Parathyroid adenoma (tissue), 2 donors: Measurements from ENCODE around the gene ELOVL5.
A peak's percentile ranks its signal among the peaks of the same experiment; 100 is the strongest.

ENCODE experiments used
- H2AFZ ChIP-seq: fragments of 300-600 bp; sonication (generic); one replicate; pipeline ENCODE4 v1.7.0; 2017; ENCODE audit warnings: antibody characterized with exemption, mild to moderate bottlenecking
- H3K27ac ChIP-seq: fragments of 300-600 bp; sonication (generic); one replicate; pipeline ENCODE4 v1.7.0; 2017
- H3K27me3 ChIP-seq: fragments of 300-600 bp; sonication (generic); one replicate; pipeline ENCODE4 v1.7.0; 2017; ENCODE audit warnings: low read length; ENCODE audit not compliant: control insufficient read depth, insufficient read depth
- H3K36me3 ChIP-seq: fragments of 300-600 bp; sonication (generic); one replicate; pipeline ENCODE4 v1.7.0; 2017; ENCODE audit warnings: low read length; ENCODE audit not compliant: control insufficient read depth, insufficient read depth
- H3K4me1 ChIP-seq: fragments of 300-600 bp; sonication (generic); one replicate; pipeline ENCODE4 v1.7.0; 2017; ENCODE audit warnings: control low read depth
- H3K4me2 ChIP-seq: fragments of 300-600 bp; sonication (generic); one replicate; pipeline ENCODE4 v1.7.0; 2017; ENCODE audit warnings: low read length
- H3K4me3 ChIP-seq: fragments of 300-600 bp; sonication (generic); one replicate; pipeline ENCODE4 v1.7.0; 2017; ENCODE audit warnings: low read depth, low read length
- H3K79me2 ChIP-seq: fragments of 300-600 bp; sonication (generic); one replicate; pipeline ENCODE4 v1.7.0; 2017; ENCODE audit warnings: control low read depth
- H3K9ac ChIP-seq: fragments of 300-600 bp; sonication (generic); one replicate; pipeline ENCODE4 v1.7.0; 2017; ENCODE audit warnings: mild to moderate bottlenecking
- H3K9me3 ChIP-seq: fragments of 300-600 bp; sonication (generic); one replicate; pipeline ENCODE4 v1.7.0; 2017; ENCODE audit warnings: low read length; ENCODE audit not compliant: control insufficient read depth
- TF ChIP-seq, protein P1 (sequence below): fragments of 300-600 bp; sonication (generic); IDR thresholded peaks from one replicate; pipeline ENCODE4 v1.7.0; 2017; ENCODE audit warnings: antibody characterized with exemption, mild to moderate bottlenecking
- donor health status: primary hyperparathyroidism.

The ELOVL5 gene

DNA sequence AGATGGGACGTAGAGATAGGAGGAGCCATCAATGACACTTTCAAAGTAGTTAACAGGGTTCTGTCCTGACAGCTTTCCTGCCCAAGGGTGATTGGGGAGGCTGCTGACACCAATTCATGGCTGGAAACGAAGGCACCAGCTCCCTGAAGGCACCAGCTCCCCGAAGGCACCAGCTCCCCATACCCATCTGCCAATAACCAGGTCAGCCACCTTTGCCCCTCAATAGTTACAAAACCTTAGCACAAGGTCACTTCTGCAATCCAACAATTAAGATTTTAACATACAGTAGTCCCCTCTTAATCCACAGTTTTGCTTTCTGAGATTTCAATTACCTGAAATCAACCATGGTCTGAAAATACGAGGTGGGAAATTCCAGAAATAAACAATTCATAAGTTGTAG is 51.7 kb downstream of the ELOVL5 start:
- Histone ChIP-seq H2AFZ (no peak overlapping the region), H3K27me3 (no peaks in the 10 kb centered on the region), H3K4me2 (no peak overlapping the region), H3K9ac (no peak overlapping the region), H3K4me3 (no peak overlapping the region), H3K79me2 (no peaks in the 10 kb centered on the region), H3K27ac (no peak overlapping the region), H3K4me1 (no peaks in the 10 kb centered on the region), H3K36me3 (no peaks in the 10 kb centered on the region), H3K9me3 (no peaks in the 10 kb centered on the region)
- TF ChIP-seq, protein P1, sequence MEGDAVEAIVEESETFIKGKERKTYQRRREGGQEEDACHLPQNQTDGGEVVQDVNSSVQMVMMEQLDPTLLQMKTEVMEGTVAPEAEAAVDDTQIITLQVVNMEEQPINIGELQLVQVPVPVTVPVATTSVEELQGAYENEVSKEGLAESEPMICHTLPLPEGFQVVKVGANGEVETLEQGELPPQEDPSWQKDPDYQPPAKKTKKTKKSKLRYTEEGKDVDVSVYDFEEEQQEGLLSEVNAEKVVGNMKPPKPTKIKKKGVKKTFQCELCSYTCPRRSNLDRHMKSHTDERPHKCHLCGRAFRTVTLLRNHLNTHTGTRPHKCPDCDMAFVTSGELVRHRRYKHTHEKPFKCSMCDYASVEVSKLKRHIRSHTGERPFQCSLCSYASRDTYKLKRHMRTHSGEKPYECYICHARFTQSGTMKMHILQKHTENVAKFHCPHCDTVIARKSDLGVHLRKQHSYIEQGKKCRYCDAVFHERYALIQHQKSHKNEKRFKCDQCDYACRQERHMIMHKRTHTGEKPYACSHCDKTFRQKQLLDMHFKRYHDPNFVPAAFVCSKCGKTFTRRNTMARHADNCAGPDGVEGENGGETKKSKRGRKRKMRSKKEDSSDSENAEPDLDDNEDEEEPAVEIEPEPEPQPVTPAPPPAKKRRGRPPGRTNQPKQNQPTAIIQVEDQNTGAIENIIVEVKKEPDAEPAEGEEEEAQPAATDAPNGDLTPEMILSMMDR: no peak

DNA sequence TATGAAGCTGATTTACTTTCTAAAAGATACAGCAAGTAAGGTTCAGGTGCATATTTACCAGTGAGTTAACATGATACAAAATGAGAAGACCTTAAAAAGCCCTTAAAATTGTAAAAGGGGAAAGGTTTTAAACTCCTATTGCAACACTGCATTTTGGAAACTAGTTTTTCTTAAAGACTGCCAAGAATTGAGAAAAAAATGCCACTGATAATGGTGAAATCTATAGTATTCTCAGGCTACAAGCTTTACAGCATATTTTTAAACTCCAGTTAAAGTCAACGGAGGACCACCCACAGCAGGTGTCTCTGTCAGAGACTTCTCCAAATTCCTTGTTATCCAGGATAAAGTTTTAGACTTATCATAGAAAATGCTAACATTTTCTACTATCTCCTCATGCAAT is 53.6 kb downstream of the ELOVL5 start:
- Histone ChIP-seq H3K27ac (no peak overlapping the region), H2AFZ (no peak overlapping the region), H3K9ac (no peak overlapping the region), H3K79me2 (no peaks in the 10 kb centered on the region), H3K4me3 (no peak overlapping the region), H3K36me3 (no peaks in the 10 kb centered on the region), H3K4me1 (no peaks in the 10 kb centered on the region), H3K9me3 (no peaks in the 10 kb centered on the region), H3K27me3 (no peaks in the 10 kb centered on the region), H3K4me2 (no peak overlapping the region)
- TF ChIP-seq, protein P1: no peak

DNA sequence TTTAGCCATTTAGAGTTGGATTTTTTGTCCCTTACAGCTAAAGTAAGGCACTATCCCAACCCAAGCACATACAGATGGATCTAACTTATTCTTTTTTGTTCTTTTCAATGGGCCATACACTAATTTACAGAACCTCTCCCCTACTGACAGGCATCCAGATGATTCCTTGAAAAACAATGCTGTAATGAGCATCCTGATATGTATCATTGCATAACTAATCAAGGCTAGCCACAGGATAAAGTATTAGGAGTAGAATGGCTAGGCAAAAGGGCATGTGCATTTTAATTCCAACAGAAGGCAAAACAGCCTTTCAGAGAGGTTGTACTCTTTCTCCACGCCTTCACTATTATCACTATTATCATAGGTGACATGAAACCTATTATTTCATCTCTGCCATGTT is 54.1 kb downstream of the ELOVL5 start:
- no peak overlapping the region for H3K4me3 ChIP-seq
- H2AFZ ChIP-seq: no peak overlapping the region
- no peaks in the 10 kb centered on the region for H3K27me3 ChIP-seq
- H3K9me3 ChIP-seq: no peaks in the 10 kb centered on the region
- H3K36me3 ChIP-seq: no peaks in the 10 kb centered on the region
- H3K9ac ChIP-seq: no peak overlapping the region
- no peaks in the 10 kb centered on the region for H3K4me1 ChIP-seq
- no peaks in the 10 kb centered on the region for H3K79me2 ChIP-seq
- TF ChIP-seq, protein P1: no peak
- H3K4me2 ChIP-seq: no peak overlapping the region
- H3K27ac ChIP-seq: no peak overlapping the region

DNA sequence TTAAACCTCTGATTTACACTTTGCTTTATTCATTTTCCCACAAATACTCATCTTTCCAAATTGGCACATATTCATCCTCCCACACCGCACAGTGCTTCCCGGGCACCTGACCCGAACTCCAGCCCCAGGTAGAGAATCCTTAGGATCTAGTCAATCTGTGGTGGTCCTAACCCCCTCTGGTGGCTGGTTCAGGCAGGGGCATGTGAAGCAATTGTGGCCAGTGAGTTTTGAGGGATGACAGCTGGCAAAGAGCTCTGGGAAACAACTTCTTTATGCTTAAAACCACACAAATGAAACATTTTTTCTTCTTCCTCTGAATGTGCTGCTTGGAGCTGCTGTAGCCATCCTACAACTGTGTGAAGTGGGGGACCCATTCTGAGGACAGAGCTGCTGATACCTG is 54.7 kb downstream of the ELOVL5 start:
- H3K27ac ChIP-seq: no peak overlapping the region
- H2AFZ ChIP-seq: no peak overlapping the region

DNA sequence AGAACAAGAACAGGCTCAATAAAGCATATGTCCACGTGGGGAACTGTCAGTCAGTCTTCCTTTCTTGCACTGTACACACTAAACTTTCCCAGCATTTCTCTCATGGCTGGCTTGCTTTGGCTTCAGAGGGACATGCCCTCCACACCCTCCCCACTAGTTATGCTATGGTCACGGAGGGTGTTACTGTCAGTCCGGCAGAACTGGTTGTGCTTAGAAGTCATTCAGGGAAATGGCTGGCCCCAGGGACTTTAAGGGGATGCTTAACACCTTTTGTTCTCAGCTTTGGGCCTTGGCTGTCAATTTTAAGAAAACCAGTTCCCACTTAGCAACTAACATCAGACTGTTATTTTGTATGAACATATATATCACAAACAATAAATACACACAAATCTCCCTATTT is 55.1 kb downstream of the ELOVL5 start:
- TF ChIP-seq, protein P1: no peak
- Histone ChIP-seq H3K79me2 (no peaks in the 10 kb centered on the region), H3K4me1 (no peaks in the 10 kb centered on the region), H3K9me3 (no peaks in the 10 kb centered on the region), H2AFZ (no peak overlapping the region), H3K27ac (no peak overlapping the region), H3K4me2 (no peak overlapping the region), H3K9ac (no peak overlapping the region), H3K36me3 (no peaks in the 10 kb centered on the region), H3K4me3 (no peak overlapping the region), H3K27me3 (no peaks in the 10 kb centered on the region)

More for the DNA sequence above, 54.7 kb downstream of the ELOVL5 start:
- H3K79me2 ChIP-seq: no peaks in the 10 kb centered on the region
- no peak overlapping the region for H3K4me3 ChIP-seq
- H3K36me3 ChIP-seq: no peaks in the 10 kb centered on the region
- TF ChIP-seq, protein P1: peak; percentile 63
- H3K9ac ChIP-seq: no peak overlapping the region
- no peak overlapping the region for H3K4me2 ChIP-seq
- no peaks in the 10 kb centered on the region for H3K4me1 ChIP-seq
- no peaks in the 10 kb centered on the region for H3K27me3 ChIP-seq
- H3K9me3 ChIP-seq: no peaks in the 10 kb centered on the region
